ENCODE data around the gene RBM11.

RBM11 gene

GRCh38 chr21:14245711-14246110 is 29.8 kb downstream of the RBM11 start:
- no peaks in the 10 kb centered on the region for H3K27me3 ChIP-seq (ENCODE audit: insufficient read depth, insufficient read length)
- no peak for DNase-seq (ENCODE audit: low read depth, low spot score)
- no peaks in the 10 kb centered on the region; the same call in 1 of the 2 replicates for H3K9me3 ChIP-seq (ENCODE audit: insufficient read depth, low read length)
- no peaks in the 10 kb centered on the region for H3K36me3 ChIP-seq (ENCODE audit: insufficient read depth, insufficient read length, low read length)
- TF ChIP-seq YY1 (IDR thresholded peaks at IDR 0.05; ENCODE audit: insufficient read depth, insufficient read length) (no peak), SUZ12 (IDR thresholded peaks at IDR 0.05; ENCODE audit: extremely low read depth, insufficient read depth, insufficient read length) (no peak), ZNF274 (IDR thresholded peaks at IDR 0.05; ENCODE audit: low read depth, low read length) (no peak)
- H3K4me3 ChIP-seq (ENCODE audit: insufficient read length, low read depth): no peak overlapping the region
- no peak overlapping the region for H3K9ac ChIP-seq (ENCODE audit: insufficient read length, low read depth)
- no peaks in the 10 kb centered on the region for H3K4me1 ChIP-seq (ENCODE audit: insufficient read depth, insufficient read length)

DNA sequence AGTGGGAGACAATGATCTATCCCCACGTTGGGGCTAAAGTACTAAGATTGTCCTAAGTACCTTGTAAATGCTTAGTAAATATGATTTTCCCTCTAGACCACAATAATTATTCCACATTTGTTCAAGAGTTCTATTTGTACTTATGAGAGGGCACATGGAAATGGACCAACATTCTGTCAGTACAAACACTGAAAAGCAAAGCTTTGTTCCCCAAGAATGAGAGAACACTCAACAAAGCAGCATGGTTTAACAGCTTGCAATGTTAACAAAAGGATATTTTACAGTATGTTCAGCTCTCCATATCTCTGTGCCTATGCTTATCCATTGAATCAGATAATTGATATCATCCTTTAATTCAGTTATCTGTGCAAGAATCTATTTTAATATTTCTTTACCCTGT is 35.4 kb downstream of the RBM11 start:
- no peaks in the 10 kb centered on the region; the same call in 1 of the 2 replicates for H3K9me3 ChIP-seq (ENCODE audit: insufficient read depth, low read length)
- H3K4me3 ChIP-seq (ENCODE audit: insufficient read length, low read depth): no peak overlapping the region
- no peaks in the 10 kb centered on the region for H3K4me1 ChIP-seq (ENCODE audit: insufficient read depth, insufficient read length)
- DNase-seq (ENCODE audit: low read depth, low spot score): no peak
- no peaks in the 10 kb centered on the region for H3K36me3 ChIP-seq (ENCODE audit: insufficient read depth, insufficient read length, low read length)
- H3K9ac ChIP-seq (ENCODE audit: insufficient read length, low read depth): no peak overlapping the region
- H3K27me3 ChIP-seq (ENCODE audit: insufficient read depth, insufficient read length): no peaks in the 10 kb centered on the region
- no peak for TF ChIP-seq YY1 (IDR thresholded peaks at IDR 0.05; ENCODE audit: insufficient read depth, insufficient read length)
- TF ChIP-seq ZNF274 (IDR thresholded peaks at IDR 0.05; ENCODE audit: low read depth, low read length): no peak
- TF ChIP-seq SUZ12 (IDR thresholded peaks at IDR 0.05; ENCODE audit: extremely low read depth, insufficient read depth, insufficient read length): no peak

GRCh38 chr21:14259747-14260146 is 43.8 kb downstream of the RBM11 start:
- Histone ChIP-seq H3K36me3 (ENCODE audit: insufficient read depth, insufficient read length, low read length) (no peaks in the 10 kb centered on the region), H3K9ac (ENCODE audit: insufficient read length, low read depth) (no peak overlapping the region), H3K4me1 (ENCODE audit: insufficient read depth, insufficient read length) (no peaks in the 10 kb centered on the region), H3K9me3 (ENCODE audit: insufficient read depth, low read length) (no peaks in the 10 kb centered on the region), H3K4me3 (ENCODE audit: insufficient read length, low read depth) (no peak overlapping the region), H3K27me3 (ENCODE audit: insufficient read depth, insufficient read length) (no peaks in the 10 kb centered on the region)
- DNase-seq (ENCODE audit: low read depth, low spot score): peak; percentile 81
- TF ChIP-seq SUZ12 (IDR thresholded peaks at IDR 0.05; ENCODE audit: extremely low read depth, insufficient read depth, insufficient read length) (no peak), ZNF274 (IDR thresholded peaks at IDR 0.05; ENCODE audit: low read depth, low read length) (no peak)

DNA sequence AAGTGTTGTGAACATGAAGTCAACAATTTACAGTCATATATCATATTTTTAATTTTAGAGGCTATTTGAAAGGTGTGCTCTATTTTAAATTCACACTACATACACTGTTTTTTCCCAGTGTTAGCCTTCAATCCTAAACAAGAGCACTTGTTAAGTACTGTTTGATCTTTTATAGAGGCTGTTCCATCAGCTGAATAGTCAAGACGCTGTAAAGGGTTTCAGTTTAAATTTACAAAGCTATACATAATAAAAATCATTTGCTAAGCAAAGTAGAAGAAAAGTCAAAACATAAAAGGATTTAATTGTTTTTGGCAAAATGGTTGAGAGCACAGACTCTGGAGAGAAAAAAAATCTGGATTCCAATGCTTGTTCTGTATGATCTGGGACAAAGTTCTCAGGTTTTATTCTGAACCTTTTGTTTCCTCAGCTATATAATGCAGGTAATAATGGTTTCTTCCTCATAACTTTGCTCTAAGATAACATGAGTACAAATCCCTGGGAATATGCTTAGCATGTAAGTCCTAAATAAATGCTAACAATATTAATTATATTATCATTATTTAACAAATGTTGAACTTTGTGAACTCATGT is 44.3 kb downstream of the RBM11 start:
- no peak overlapping the region for H3K9ac ChIP-seq (ENCODE audit: insufficient read length, low read depth)
- H3K4me1 ChIP-seq (ENCODE audit: insufficient read depth, insufficient read length): no peaks in the 10 kb centered on the region
- no peak for TF ChIP-seq ZNF274 (IDR thresholded peaks at IDR 0.05; ENCODE audit: low read depth, low read length)
- no peak for TF ChIP-seq SUZ12 (IDR thresholded peaks at IDR 0.05; ENCODE audit: extremely low read depth, insufficient read depth, insufficient read length)
- no peak for TF ChIP-seq YY1 (IDR thresholded peaks at IDR 0.05; ENCODE audit: insufficient read depth, insufficient read length)
- H3K27me3 ChIP-seq (ENCODE audit: insufficient read depth, insufficient read length): no peaks in the 10 kb centered on the region
- no peaks in the 10 kb centered on the region for H3K36me3 ChIP-seq (ENCODE audit: insufficient read depth, insufficient read length, low read length)
- H3K9me3 ChIP-seq (ENCODE audit: insufficient read depth, low read length): no peaks in the 10 kb centered on the region
- H3K4me3 ChIP-seq (ENCODE audit: insufficient read length, low read depth): no peak overlapping the region
- DNase-seq (ENCODE audit: low read depth, low spot score): no peak

GRCh38 chr21:14262039-14262438 is 46.1 kb downstream of the RBM11 start:
- no peak for DNase-seq (ENCODE audit: low read depth, low spot score)

DNA sequence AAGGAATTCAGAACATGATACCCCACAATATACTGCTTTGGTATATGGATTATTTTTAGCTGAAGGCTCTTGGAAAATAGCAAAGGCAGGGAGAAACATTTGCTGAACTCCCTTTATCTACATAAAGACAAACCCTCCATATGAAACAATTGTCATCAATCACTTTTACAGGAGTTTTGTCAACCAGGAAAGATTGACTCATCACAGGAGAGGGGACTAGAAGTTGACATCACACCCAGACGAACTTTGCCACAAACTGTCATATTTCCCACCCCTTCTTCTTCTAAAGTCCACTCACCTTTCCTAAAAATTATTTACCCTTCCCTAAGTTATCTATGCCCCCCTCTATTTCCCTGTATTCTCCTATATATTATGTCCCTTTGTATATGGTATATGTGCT is 47.9 kb downstream of the RBM11 start:
- no peak for DNase-seq (ENCODE audit: low read depth, low spot score)
- Histone ChIP-seq H3K9me3 (ENCODE audit: insufficient read depth, low read length) (no peaks in the 10 kb centered on the region), H3K27me3 (ENCODE audit: insufficient read depth, insufficient read length) (no peaks in the 10 kb centered on the region), H3K36me3 (ENCODE audit: insufficient read depth, insufficient read length, low read length) (no peaks in the 10 kb centered on the region), H3K4me1 (ENCODE audit: insufficient read depth, insufficient read length) (no peaks in the 10 kb centered on the region), H3K9ac (ENCODE audit: insufficient read length, low read depth) (no peak overlapping the region), H3K4me3 (ENCODE audit: insufficient read length, low read depth) (no peak overlapping the region)
- TF ChIP-seq SUZ12 (IDR thresholded peaks at IDR 0.05; ENCODE audit: extremely low read depth, insufficient read depth, insufficient read length) (no peak), ZNF274 (IDR thresholded peaks at IDR 0.05; ENCODE audit: low read depth, low read length) (no peak), YY1 (IDR thresholded peaks at IDR 0.05; ENCODE audit: insufficient read depth, insufficient read length) (no peak)

More at GRCh38 chr21:14262039-14262438, 46.1 kb downstream of the RBM11 start:
- H3K27me3 ChIP-seq (ENCODE audit: insufficient read depth, insufficient read length): no peaks in the 10 kb centered on the region
- no peak overlapping the region for H3K9ac ChIP-seq (ENCODE audit: insufficient read length, low read depth)
- H3K9me3 ChIP-seq (ENCODE audit: insufficient read depth, low read length): no peaks in the 10 kb centered on the region
- no peak for TF ChIP-seq SUZ12 (IDR thresholded peaks at IDR 0.05; ENCODE audit: extremely low read depth, insufficient read depth, insufficient read length)
- TF ChIP-seq ZNF274 (IDR thresholded peaks at IDR 0.05; ENCODE audit: low read depth, low read length): no peak
- TF ChIP-seq YY1 (IDR thresholded peaks at IDR 0.05; ENCODE audit: insufficient read depth, insufficient read length): no peak
- no peak overlapping the region for H3K4me3 ChIP-seq (ENCODE audit: insufficient read length, low read depth)
- no peaks in the 10 kb centered on the region for H3K36me3 ChIP-seq (ENCODE audit: insufficient read depth, insufficient read length, low read length)
- no peaks in the 10 kb centered on the region for H3K4me1 ChIP-seq (ENCODE audit: insufficient read depth, insufficient read length)

DNA sequence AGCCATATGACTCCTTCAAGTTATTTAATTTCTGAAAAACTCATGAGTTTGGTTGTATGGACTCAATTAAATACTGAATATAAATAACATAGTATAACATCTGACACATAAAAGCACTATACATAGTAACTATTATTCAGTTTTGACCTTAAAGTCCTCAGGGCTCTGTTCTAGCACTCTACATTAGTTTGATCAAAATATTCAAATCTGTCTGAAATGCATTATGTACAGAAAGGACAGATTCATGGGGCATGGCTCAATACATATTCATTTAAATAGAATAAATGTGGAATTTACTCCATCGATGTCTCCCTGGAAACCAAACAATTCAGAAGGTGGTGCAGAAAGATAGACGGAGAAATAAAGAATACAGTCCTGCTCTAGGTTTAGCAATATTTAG is 49.1 kb downstream of the RBM11 start:
- H3K9me3 ChIP-seq (ENCODE audit: insufficient read depth, low read length): no peaks in the 10 kb centered on the region
- TF ChIP-seq SUZ12 (IDR thresholded peaks at IDR 0.05; ENCODE audit: extremely low read depth, insufficient read depth, insufficient read length): no peak
- no peak for TF ChIP-seq ZNF274 (IDR thresholded peaks at IDR 0.05; ENCODE audit: low read depth, low read length)
- TF ChIP-seq YY1 (IDR thresholded peaks at IDR 0.05; ENCODE audit: insufficient read depth, insufficient read length): no peak
- H3K4me1 ChIP-seq (ENCODE audit: insufficient read depth, insufficient read length): no peaks in the 10 kb centered on the region
- no peak for DNase-seq (ENCODE audit: low read depth, low spot score)
- H3K9ac ChIP-seq (ENCODE audit: insufficient read length, low read depth): no peak overlapping the region
- no peaks in the 10 kb centered on the region for H3K27me3 ChIP-seq (ENCODE audit: insufficient read depth, insufficient read length)
- no peaks in the 10 kb centered on the region for H3K36me3 ChIP-seq (ENCODE audit: insufficient read depth, insufficient read length, low read length)
- no peak overlapping the region for H3K4me3 ChIP-seq (ENCODE audit: insufficient read length, low read depth)

Measured in NT2/D1 (cell line).